ENCODE measurements around the gene SLC22A23. TPM values are rescaled to one million over a fixed set of nuclear protein-coding genes. Genes with fewer than 3 reads are reported as not detected.

The SLC22A23 gene
- total RNA-seq, 1 experiment from 2014 or later: 38.2 TPM

GRCh38 chr6:3309391-3310050 is 147.3 kb downstream of the SLC22A23 start:
- no peak overlapping the region for H3K4me3 Mint-ChIP-seq
- POLR2A ChIA-PET: no interaction called here
- H3K27ac Mint-ChIP-seq: 0 out of 2 replicates have a peak overlapping the region, but pooled peaks have one; percentile 44
- H3K4me1 Mint-ChIP-seq: peaks cover 20% of the 10 kb centered on the region
- peak; percentile 38; the same call in 1 of the 2 replicates for ATAC-seq
- peaks cover 34% of the 10 kb centered on the region for H3K36me3 Mint-ChIP-seq
- TF ChIP-seq FOXP4 (CRISPR knock-in tag; IDR thresholded peaks at IDR 0.05): no peak
- H3K9me3 Mint-ChIP-seq: peaks cover 9% of the 10 kb centered on the region
- no peaks in the 10 kb centered on the region for H3K27me3 Mint-ChIP-seq (ENCODE audit: low read depth)
- CTCF ChIA-PET: no interaction called here
- no peak for DNase-seq (ENCODE audit: low spot score)

DNA sequence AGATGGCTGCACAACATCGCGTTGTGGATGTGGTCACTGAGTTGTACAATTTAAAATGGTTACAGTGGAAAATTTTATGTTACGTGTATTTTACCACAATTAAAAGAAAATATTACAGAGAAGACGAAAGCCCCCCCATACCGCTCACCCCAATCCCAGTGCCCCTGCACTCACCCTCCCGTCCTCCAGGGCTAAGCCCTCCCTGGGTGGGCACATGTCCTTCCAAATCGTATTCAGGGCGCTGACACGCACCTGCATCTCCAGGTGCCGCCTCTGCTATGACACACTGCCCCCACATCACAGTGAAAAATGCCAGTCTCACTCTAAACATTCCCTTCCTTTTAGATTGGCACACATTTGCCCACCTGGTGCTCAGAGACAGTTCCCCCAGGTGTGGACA is 148.7 kb downstream of the SLC22A23 start:
- peak overlapping the region; percentile 62; the same call in 1 of the 2 replicates for H3K27ac Mint-ChIP-seq
- CTCF ChIA-PET: no interaction called here
- TF ChIP-seq, protein P1, sequence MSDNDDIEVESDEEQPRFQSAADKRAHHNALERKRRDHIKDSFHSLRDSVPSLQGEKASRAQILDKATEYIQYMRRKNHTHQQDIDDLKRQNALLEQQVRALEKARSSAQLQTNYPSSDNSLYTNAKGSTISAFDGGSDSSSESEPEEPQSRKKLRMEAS (CRISPR knock-in tag; IDR thresholded peaks at IDR 0.05): no peak
- TF ChIP-seq ESRRA (CRISPR knock-in tag; IDR thresholded peaks at IDR 0.05; ENCODE audit: borderline replicate concordance) (no peak), GRHL2 (CRISPR knock-in tag; IDR thresholded peaks at IDR 0.05; ENCODE audit: insufficient replicate concordance, severe bottlenecking) (no peak), OVOL2 (CRISPR knock-in tag; IDR thresholded peaks at IDR 0.05; ENCODE audit: borderline replicate concordance) (no peak), ELF4 (CRISPR knock-in tag; IDR thresholded peaks at IDR 0.05; ENCODE audit: low read depth) (no peak), ZNF425 (CRISPR knock-in tag; conservative IDR thresholded peaks at IDR 0.05) (no peak)
- DNase-seq (ENCODE audit: low spot score) (peak; percentile 3), ATAC-seq (no peak)
- H3K9me3 Mint-ChIP-seq: peaks cover 9% of the 10 kb centered on the region
- H3K27me3 Mint-ChIP-seq (ENCODE audit: low read depth): no peaks in the 10 kb centered on the region
- H3K4me1 Mint-ChIP-seq: peaks cover 17% of the 10 kb centered on the region
- peaks cover 34% of the 10 kb centered on the region for H3K36me3 Mint-ChIP-seq
- POLR2A ChIA-PET: no interaction called here
- no peak overlapping the region for H3K4me3 Mint-ChIP-seq

GRCh38 chr6:3307436-3307835 is 149.4 kb downstream of the SLC22A23 start:
- POLR2A ChIA-PET: no interaction called here
- ATAC-seq (no peak), DNase-seq (ENCODE audit: low spot score) (peak; percentile 6)
- H3K4me1 Mint-ChIP-seq: peaks cover 17% of the 10 kb centered on the region
- H3K27ac Mint-ChIP-seq: peak overlapping the region; percentile 29; the same call in 1 of the 2 replicates
- peaks cover 9% of the 10 kb centered on the region for H3K9me3 Mint-ChIP-seq
- no peak overlapping the region for H3K4me3 Mint-ChIP-seq
- no peaks in the 10 kb centered on the region for H3K27me3 Mint-ChIP-seq (ENCODE audit: low read depth)
- peaks cover 34% of the 10 kb centered on the region for H3K36me3 Mint-ChIP-seq
- CTCF ChIA-PET: no interaction called here
- TF ChIP-seq ZSCAN18 (CRISPR knock-in tag; IDR thresholded peaks at IDR 0.05): no peak
- TF ChIP-seq CREB1 (CRISPR knock-in tag; IDR thresholded peaks at IDR 0.05): no peak
- TF ChIP-seq JAZF1 (CRISPR knock-in tag; IDR thresholded peaks at IDR 0.05): no peak
- no peak for TF ChIP-seq ZNF425 (CRISPR knock-in tag; conservative IDR thresholded peaks at IDR 0.05)
- no peak for TF ChIP-seq EMX1 (CRISPR knock-in tag; IDR thresholded peaks at IDR 0.05)
- TF ChIP-seq, protein P2, sequence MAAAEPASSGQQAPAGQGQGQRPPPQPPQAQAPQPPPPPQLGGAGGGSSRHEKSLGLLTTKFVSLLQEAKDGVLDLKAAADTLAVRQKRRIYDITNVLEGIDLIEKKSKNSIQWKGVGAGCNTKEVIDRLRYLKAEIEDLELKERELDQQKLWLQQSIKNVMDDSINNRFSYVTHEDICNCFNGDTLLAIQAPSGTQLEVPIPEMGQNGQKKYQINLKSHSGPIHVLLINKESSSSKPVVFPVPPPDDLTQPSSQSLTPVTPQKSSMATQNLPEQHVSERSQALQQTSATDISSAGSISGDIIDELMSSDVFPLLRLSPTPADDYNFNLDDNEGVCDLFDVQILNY (CRISPR knock-in tag; IDR thresholded peaks at IDR 0.05): no peak
- TF ChIP-seq TCF7 (CRISPR knock-in tag; IDR thresholded peaks at IDR 0.05; ENCODE audit: low read depth): no peak
- no peak for TF ChIP-seq NR1H2 (CRISPR knock-in tag; IDR thresholded peaks at IDR 0.05)
- no peak for TF ChIP-seq ZNF532 (CRISPR knock-in tag; IDR thresholded peaks at IDR 0.05; ENCODE audit: borderline replicate concordance)
- TF ChIP-seq SMAD4 (CRISPR knock-in tag; IDR thresholded peaks at IDR 0.05): no peak
